ENCODE results near the gene PNPLA5. TPM values are rescaled to one million over a fixed set of nuclear protein-coding genes. Genes with fewer than 3 reads are reported as not detected.
A peak's percentile ranks its signal among the peaks of the same experiment; 100 is the strongest.

PNPLA5 gene
- total and polyA plus RNA-seq, 9 of the 15 experiments (the other 6 are each of a cell fraction or from before 2014, with no cell fraction given), result not detected

GRCh38 chr22:43883012-43883661, 8.7 kb downstream of the PNPLA5 start:
- POLR2A ChIA-PET, result interaction anchor here (0.7 kb wide), 1 partner anchor 468 kb away, joined by 3 read pairs; no protein-coding TSS in a partner anchor
- FAIRE-seq, result peak; percentile 85
- in situ Hi-C loops (cut with MboI), result no loop called here
- TF ChIP-seq MCM3 (IDR thresholded peaks at IDR 0.05) (no peak), E2F3 (CRISPR knock-in tag; IDR thresholded peaks at IDR 0.05) (no peak), MTA1 (IDR thresholded peaks at IDR 0.05; ENCODE audit: borderline replicate concordance) (no peak), CREBBP (IDR thresholded peaks at IDR 0.05; ENCODE audit: low read depth, low read length) (no peak), XRCC5 (IDR thresholded peaks at IDR 0.05; ENCODE audit: low read depth, low read length) (no peak), E2F6 (IDR thresholded peaks at IDR 0.05; ENCODE audit: borderline replicate concordance in 1 of 2, extremely low read depth in 1 of 2, insufficient read depth in 1 of 2, insufficient read length in 1 of 2, low read depth in 1 of 2, low read length in 1 of 2, poor library complexity in 1 of 2, severe bottlenecking in 1 of 2) (peak in 1 of 2 experiments; percentile 28), NFE2 (IDR thresholded peaks at IDR 0.05; ENCODE audit: low read depth) (peak; percentile 59; the same call in 1 of the 2 replicates), ZNF699 (CRISPR knock-in tag; IDR thresholded peaks at IDR 0.05; ENCODE audit: insufficient replicate concordance) (no peak), MITF (IDR thresholded peaks at IDR 0.05) (no peak), TARDBP (IDR thresholded peaks at IDR 0.05) (no peak), ZNF253 (CRISPR knock-in tag; conservative IDR thresholded peaks at IDR 0.05) (no peak), THRAP3 (IDR thresholded peaks at IDR 0.05; ENCODE audit: borderline replicate concordance) (no peak), POLR3A (IDR thresholded peaks at IDR 0.05; ENCODE audit: borderline replicate concordance, extremely low read depth, insufficient read depth, insufficient read length) (no peak), SOX6 (IDR thresholded peaks at IDR 0.05) (no peak), SMAD1 (IDR thresholded peaks at IDR 0.05; ENCODE audit: low read depth, low read length, partially characterized antibody) (no peak)
- TF ChIP-seq, protein P1, sequence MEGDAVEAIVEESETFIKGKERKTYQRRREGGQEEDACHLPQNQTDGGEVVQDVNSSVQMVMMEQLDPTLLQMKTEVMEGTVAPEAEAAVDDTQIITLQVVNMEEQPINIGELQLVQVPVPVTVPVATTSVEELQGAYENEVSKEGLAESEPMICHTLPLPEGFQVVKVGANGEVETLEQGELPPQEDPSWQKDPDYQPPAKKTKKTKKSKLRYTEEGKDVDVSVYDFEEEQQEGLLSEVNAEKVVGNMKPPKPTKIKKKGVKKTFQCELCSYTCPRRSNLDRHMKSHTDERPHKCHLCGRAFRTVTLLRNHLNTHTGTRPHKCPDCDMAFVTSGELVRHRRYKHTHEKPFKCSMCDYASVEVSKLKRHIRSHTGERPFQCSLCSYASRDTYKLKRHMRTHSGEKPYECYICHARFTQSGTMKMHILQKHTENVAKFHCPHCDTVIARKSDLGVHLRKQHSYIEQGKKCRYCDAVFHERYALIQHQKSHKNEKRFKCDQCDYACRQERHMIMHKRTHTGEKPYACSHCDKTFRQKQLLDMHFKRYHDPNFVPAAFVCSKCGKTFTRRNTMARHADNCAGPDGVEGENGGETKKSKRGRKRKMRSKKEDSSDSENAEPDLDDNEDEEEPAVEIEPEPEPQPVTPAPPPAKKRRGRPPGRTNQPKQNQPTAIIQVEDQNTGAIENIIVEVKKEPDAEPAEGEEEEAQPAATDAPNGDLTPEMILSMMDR (IDR thresholded peaks at IDR 0.05 in 2 of 3, conservative IDR thresholded peaks at IDR 0.05 in 1 of 3; ENCODE audit: insufficient read depth in 2 of 3, low read depth in 1 of 3, low read length in 3 of 3), result peak; percentile 77 to 81 (median 78)
- TF ChIP-seq, protein P2, sequence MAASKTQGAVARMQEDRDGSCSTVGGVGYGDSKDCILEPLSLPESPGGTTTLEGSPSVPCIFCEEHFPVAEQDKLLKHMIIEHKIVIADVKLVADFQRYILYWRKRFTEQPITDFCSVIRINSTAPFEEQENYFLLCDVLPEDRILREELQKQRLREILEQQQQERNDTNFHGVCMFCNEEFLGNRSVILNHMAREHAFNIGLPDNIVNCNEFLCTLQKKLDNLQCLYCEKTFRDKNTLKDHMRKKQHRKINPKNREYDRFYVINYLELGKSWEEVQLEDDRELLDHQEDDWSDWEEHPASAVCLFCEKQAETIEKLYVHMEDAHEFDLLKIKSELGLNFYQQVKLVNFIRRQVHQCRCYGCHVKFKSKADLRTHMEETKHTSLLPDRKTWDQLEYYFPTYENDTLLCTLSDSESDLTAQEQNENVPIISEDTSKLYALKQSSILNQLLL (CRISPR knock-in tag; IDR thresholded peaks at IDR 0.05; ENCODE audit: borderline replicate concordance), result no peak

More at GRCh38 chr22:43883012-43883661, 8.7 kb downstream of the PNPLA5 start:
- no peaks in the 10 kb centered on the region; a peak in 1 of 5 replicates for H3K27me3 ChIP-seq (ENCODE audit: control insufficient read depth in 2 of 2, insufficient read depth in 2 of 2, low read length in 2 of 2)
- no peak overlapping the region for H3K4me3 ChIP-seq
- no peak overlapping the region for H3K27ac ChIP-seq (ENCODE audit: extremely low read depth, low read depth, low read length)
- no peaks in the 10 kb centered on the region; the same call in 1 of the 2 replicates for H4K20me1 ChIP-seq (replicated peaks; ENCODE audit: control insufficient read depth, insufficient read depth, low read length)
- CTCF ChIA-PET (ENCODE audit: low intra/inter-chr PET ratio), result interaction anchor here (0.6 kb wide), 2 partner anchors 63 to 767 kb away, joined by 3 to 4 read pairs; no protein-coding TSS in a partner anchor
- no TSS peak for BruUV-seq (replicated peaks)
- H3K79me2 ChIP-seq (ENCODE audit: control insufficient read depth, insufficient read depth, low read length), result no peaks in the 10 kb centered on the region
- DNase-seq (ENCODE audit: extremely low read depth in 1 of 4, low spot score in 3 of 4) (peak; percentile 73 to 84 (median 76)), ATAC-seq (peak; percentile 95)
- H3K4me2 ChIP-seq (ENCODE audit: insufficient read depth, low read length), result no peak overlapping the region
- intact Hi-C loops (cut with micrococcal nuclease), result loop anchor here (10.0 kb wide), 1 partner anchor 742 kb away; no protein-coding TSS in a partner anchor
- no peaks in the 10 kb centered on the region for H3K36me3 ChIP-seq (ENCODE audit: control insufficient read depth, insufficient read depth, low read length)
- H3K9me1 ChIP-seq (ENCODE audit: control insufficient read depth, insufficient read depth, low read length), result no peaks in the 10 kb centered on the region
- H3K9ac ChIP-seq (ENCODE audit: insufficient read depth in 1 of 2, low read depth in 2 of 2, low read length in 2 of 2), result no peak overlapping the region
- 12% methylated on average over 8 of the region's 14 CpGs for WGBS (ENCODE audit: insufficient coverage, low coverage, missing lambda C conversion rate)
- H3K4me1 ChIP-seq (replicated peaks in 1 of 2; ENCODE audit: control insufficient read depth in 2 of 2, insufficient read depth in 2 of 2, low read length in 2 of 2), result no peaks in the 10 kb centered on the region; a peak in 1 of 5 replicates
- H2AFZ ChIP-seq (ENCODE audit: low read depth, low read length), result no peak overlapping the region
- no peaks in the 10 kb centered on the region for H3K9me3 ChIP-seq (replicated peaks; ENCODE audit: control insufficient read depth, insufficient read depth, low read depth, low read length)
